HepG2 (cell line): ENCODE measurements around the gene MEX3A. TPM values are rescaled to one million over a fixed set of nuclear protein-coding genes. Genes with fewer than 3 reads are reported as not detected.

Experiments
- ATRX ChIP-seq: sonication (generic); formaldehyde crosslinking; IDR thresholded peaks from 2 replicates; pipeline ENCODE4 v1.4.0; 2020; ENCODE audit warnings: missing genetic modification reagents, borderline replicate concordance
- ETV6 ChIP-seq: sonication (generic); formaldehyde crosslinking; conservative IDR thresholded peaks from 2 replicates; pipeline ENCODE4 v1.4.0; 2020; ENCODE audit warnings: missing genetic modification reagents
- HOXA3 ChIP-seq: sonication (generic); formaldehyde crosslinking; IDR thresholded peaks from 2 replicates; pipeline ENCODE4 v1.5.0; 2020; ENCODE audit warnings: missing genetic modification reagents
- MEF2D ChIP-seq: sonication (generic); formaldehyde crosslinking; IDR thresholded peaks from 2 replicates; pipeline ENCODE4 v1.5.1; 2020; ENCODE audit warnings: mild to moderate bottlenecking, missing genetic modification reagents
- PAF1 ChIP-seq: IDR thresholded peaks from 2 replicates; pipeline ENCODE4 v1.6.1; 2016; ENCODE audit warnings: missing genetic modification reagents, missing compliant biosample characterization
- POLR2G ChIP-seq: fragments of 200-400 bp; formaldehyde crosslinking; IDR thresholded peaks from 2 replicates; pipeline ENCODE4 v1.6.1; 2018; ENCODE audit warnings: mild to moderate bottlenecking, low read depth, low read length, moderate library complexity
- RFXAP ChIP-seq: sonication (generic); formaldehyde crosslinking; IDR thresholded peaks from 2 replicates; pipeline ENCODE4 v1.4.0; 2020; ENCODE audit warnings: missing genetic modification reagents, borderline replicate concordance
- TCF7 ChIP-seq: sonication (generic); IDR thresholded peaks from 2 replicates; pipeline ENCODE4 v1.6.1; 2016; ENCODE audit warnings: antibody characterized with exemption, low read depth
- ZNF101 ChIP-seq: sonication (generic); formaldehyde crosslinking; IDR thresholded peaks from 2 replicates; pipeline ENCODE4 v1.4.0; 2020; ENCODE audit warnings: mild to moderate bottlenecking, low read depth, missing genetic modification reagents, borderline replicate concordance
- ZNF331 ChIP-seq: sonication (generic); formaldehyde crosslinking; IDR thresholded peaks from 2 replicates; pipeline ENCODE4 v1.4.0; 2020; ENCODE audit warnings: missing genetic modification reagents
- ZNF547 ChIP-seq: sonication (generic); formaldehyde crosslinking; IDR thresholded peaks from 2 replicates; pipeline ENCODE4 v1.5.1; 2020; ENCODE audit warnings: mild to moderate bottlenecking, missing genetic modification reagents
- ZNF709 ChIP-seq: sonication (generic); formaldehyde crosslinking; IDR thresholded peaks from 2 replicates; pipeline ENCODE4 v1.5.0; 2020; ENCODE audit warnings: mild to moderate bottlenecking, missing genetic modification reagents
- ZNF737 ChIP-seq: sonication (generic); formaldehyde crosslinking; IDR thresholded peaks from 2 replicates; pipeline ENCODE4 v1.5.0; 2020; ENCODE audit warnings: missing genetic modification reagents, mild to moderate bottlenecking, borderline replicate concordance
- polyA plus RNA-seq, 8 experiments: library from polyadenylated mRNA; depleted of rRNA in 3 of 8; stranded (reverse) in 7 of 8; unstranded in 1 of 8; fragments of >200 nt; fragmentation: Illumina TruSeq in 4 of 8; extraction: Trizol in 4 of 8; gene quantifications; 2 replicates each; pipeline versions ENCODE4 v1.2.1 to v1.2.3, GENCODE V29; 2011 to 2016; ENCODE audit warnings: low read depth in 4 of 8, missing spikeins in 1 of 8, mixed read lengths in 1 of 8; ENCODE audit not compliant: insufficient read depth in 1 of 8
- total RNA-seq, 5 experiments: library from RNA; depleted of rRNA; stranded (reverse); fragments of >200 nt; fragmentation: Illumina TruSeq; extraction: Trizol; gene quantifications; 2 replicates each; pipeline ENCODE4 v1.2.3, GENCODE V29; 2016; ENCODE audit warnings: low read depth in 1 of 5
- TF ChIP-seq, protein P1 (sequence below): sonication (generic); formaldehyde crosslinking; IDR thresholded peaks from one replicate; pipeline ENCODE4 v1.5.1; 2020; ENCODE audit warnings: mild to moderate bottlenecking, missing genetic modification reagents; ENCODE audit errors: not compliant biosample characterization
- TF ChIP-seq, protein P2 (sequence below): sonication (generic); formaldehyde crosslinking; IDR thresholded peaks from 2 replicates; pipeline ENCODE4 v1.5.1; 2020; ENCODE audit warnings: mild to moderate bottlenecking, moderate library complexity, missing genetic modification reagents
- TF ChIP-seq, protein P3 (sequence below): sonication (generic); formaldehyde crosslinking; conservative IDR thresholded peaks from 2 replicates; pipeline ENCODE4 v1.4.0; 2020; ENCODE audit warnings: mild to moderate bottlenecking, missing genetic modification reagents, moderate library complexity

Gene MEX3A
- total and polyA plus RNA-seq, 2 of the 13 experiments (the other 11 are each of a cell fraction or from before 2014, with no cell fraction given): 7.6 to 9.1 TPM

GRCh38 chr1:156118177-156118868 is 36.1 kb upstream of the MEX3A start (continued):
- TF ChIP-seq, protein P1, sequence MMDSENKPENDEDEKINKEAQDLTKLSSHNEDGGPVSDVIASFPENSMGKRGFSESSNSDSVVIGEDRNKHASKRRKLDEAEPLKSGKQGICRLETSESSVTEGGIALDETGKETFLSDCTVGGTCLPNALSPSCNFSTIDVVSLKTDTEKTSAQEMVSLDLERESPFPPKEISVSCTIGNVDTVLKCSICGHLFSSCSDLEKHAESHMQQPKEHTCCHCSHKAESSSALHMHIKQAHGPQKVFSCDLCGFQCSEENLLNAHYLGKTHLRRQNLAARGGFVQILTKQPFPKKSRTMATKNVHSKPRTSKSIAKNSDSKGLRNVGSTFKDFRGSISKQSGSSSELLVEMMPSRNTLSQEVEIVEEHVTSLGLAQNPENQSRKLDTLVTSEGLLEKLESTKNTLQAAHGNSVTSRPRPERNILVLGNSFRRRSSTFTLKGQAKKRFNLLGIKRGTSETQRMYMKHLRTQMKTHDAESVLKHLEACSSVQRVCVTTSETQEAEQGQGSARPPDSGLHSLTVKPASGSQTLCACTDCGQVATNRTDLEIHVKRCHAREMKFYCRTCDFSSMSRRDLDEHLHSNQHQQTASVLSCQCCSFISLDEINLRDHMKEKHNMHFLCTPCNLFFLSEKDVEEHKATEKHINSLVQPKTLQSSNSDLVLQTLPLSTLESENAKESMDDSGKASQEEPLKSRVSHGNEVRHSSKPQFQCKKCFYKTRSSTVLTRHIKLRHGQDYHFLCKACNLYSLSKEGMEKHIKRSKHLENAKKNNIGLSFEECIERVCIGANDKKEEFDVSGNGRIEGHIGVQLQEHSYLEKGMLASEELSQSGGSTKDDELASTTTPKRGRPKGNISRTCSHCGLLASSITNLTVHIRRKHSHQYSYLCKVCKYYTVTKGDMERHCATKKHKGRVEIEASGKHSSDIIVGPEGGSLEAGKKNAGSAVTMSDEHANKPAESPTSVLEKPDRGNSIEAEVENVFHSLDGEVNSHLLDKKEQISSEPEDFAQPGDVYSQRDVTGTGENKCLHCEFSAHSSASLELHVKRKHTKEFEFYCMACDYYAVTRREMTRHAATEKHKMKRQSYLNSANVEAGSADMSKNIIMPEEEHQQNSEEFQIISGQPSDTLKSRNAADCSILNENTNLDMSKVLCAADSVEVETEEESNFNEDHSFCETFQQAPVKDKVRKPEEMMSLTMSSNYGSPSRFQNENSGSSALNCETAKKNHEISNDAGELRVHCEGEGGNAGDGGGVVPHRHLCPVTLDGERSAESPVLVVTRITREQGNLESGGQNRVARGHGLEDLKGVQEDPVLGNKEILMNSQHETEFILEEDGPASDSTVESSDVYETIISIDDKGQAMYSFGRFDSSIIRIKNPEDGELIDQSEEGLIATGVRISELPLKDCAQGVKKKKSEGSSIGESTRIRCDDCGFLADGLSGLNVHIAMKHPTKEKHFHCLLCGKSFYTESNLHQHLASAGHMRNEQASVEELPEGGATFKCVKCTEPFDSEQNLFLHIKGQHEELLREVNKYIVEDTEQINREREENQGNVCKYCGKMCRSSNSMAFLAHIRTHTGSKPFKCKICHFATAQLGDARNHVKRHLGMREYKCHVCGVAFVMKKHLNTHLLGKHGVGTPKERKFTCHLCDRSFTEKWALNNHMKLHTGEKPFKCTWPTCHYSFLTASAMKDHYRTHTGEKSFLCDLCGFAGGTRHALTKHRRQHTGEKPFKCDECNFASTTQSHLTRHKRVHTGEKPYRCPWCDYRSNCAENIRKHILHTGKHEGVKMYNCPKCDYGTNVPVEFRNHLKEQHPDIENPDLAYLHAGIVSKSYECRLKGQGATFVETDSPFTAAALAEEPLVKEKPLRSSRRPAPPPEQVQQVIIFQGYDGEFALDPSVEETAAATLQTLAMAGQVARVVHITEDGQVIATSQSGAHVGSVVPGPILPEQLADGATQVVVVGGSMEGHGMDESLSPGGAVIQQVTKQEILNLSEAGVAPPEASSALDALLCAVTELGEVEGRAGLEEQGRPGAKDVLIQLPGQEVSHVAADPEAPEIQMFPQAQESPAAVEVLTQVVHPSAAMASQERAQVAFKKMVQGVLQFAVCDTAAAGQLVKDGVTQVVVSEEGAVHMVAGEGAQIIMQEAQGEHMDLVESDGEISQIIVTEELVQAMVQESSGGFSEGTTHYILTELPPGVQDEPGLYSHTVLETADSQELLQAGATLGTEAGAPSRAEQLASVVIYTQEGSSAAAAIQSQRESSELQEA (CRISPR knock-in tag): no peak
- TF ChIP-seq POLR2G (peak; percentile 68), ZNF331 (CRISPR knock-in tag) (no peak), PAF1 (CRISPR knock-in tag) (no peak), ZNF709 (peak; percentile 29; the same call in 1 of the 2 replicates), ZNF737 (no peak), HOXA3 (peak; percentile 60), ZNF101 (CRISPR knock-in tag) (no peak), ATRX (CRISPR knock-in tag) (no peak), ZNF547 (CRISPR knock-in tag) (no peak; the same call in 1 of the 2 replicates), TCF7 (peak; percentile 24; the same call in 1 of the 2 replicates), RFXAP (0 out of 2 replicates have a peak, but pooled peaks have one; percentile 15), MEF2D (CRISPR knock-in tag) (peak; percentile 90), ETV6 (no peak)
- TF ChIP-seq, protein P2, sequence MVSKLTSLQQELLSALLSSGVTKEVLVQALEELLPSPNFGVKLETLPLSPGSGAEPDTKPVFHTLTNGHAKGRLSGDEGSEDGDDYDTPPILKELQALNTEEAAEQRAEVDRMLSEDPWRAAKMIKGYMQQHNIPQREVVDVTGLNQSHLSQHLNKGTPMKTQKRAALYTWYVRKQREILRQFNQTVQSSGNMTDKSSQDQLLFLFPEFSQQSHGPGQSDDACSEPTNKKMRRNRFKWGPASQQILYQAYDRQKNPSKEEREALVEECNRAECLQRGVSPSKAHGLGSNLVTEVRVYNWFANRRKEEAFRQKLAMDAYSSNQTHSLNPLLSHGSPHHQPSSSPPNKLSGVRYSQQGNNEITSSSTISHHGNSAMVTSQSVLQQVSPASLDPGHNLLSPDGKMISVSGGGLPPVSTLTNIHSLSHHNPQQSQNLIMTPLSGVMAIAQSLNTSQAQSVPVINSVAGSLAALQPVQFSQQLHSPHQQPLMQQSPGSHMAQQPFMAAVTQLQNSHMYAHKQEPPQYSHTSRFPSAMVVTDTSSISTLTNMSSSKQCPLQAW (CRISPR knock-in tag): peak; percentile 90
- TF ChIP-seq, protein P3, sequence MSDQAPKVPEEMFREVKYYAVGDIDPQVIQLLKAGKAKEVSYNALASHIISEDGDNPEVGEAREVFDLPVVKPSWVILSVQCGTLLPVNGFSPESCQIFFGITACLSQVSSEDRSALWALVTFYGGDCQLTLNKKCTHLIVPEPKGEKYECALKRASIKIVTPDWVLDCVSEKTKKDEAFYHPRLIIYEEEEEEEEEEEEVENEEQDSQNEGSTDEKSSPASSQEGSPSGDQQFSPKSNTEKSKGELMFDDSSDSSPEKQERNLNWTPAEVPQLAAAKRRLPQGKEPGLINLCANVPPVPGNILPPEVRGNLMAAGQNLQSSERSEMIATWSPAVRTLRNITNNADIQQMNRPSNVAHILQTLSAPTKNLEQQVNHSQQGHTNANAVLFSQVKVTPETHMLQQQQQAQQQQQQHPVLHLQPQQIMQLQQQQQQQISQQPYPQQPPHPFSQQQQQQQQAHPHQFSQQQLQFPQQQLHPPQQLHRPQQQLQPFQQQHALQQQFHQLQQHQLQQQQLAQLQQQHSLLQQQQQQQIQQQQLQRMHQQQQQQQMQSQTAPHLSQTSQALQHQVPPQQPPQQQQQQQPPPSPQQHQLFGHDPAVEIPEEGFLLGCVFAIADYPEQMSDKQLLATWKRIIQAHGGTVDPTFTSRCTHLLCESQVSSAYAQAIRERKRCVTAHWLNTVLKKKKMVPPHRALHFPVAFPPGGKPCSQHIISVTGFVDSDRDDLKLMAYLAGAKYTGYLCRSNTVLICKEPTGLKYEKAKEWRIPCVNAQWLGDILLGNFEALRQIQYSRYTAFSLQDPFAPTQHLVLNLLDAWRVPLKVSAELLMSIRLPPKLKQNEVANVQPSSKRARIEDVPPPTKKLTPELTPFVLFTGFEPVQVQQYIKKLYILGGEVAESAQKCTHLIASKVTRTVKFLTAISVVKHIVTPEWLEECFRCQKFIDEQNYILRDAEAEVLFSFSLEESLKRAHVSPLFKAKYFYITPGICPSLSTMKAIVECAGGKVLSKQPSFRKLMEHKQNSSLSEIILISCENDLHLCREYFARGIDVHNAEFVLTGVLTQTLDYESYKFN (CRISPR knock-in tag): peak; percentile 90
